Activated CD8-positive, alpha-beta T cell treated with anti-CD3 and anti-CD28 coated beads for 36 hours (primary cell): ENCODE measurements around the gene ZNF407. TPM values are rescaled to one million over a fixed set of nuclear protein-coding genes. Genes with fewer than 3 reads are reported as not detected.

Source experiments
- ATAC-seq: fragments of 200-7000 bp; cut with Tn5 transposase; one replicate; pipeline ENCODE4 v1.10.0; 2021; ENCODE audit warnings: mild to moderate bottlenecking, moderate library complexity
- CTCF ChIA-PET: fragments of 350-600 bp; sonication (Branson Sonifier 250); formaldehyde crosslinking; loops from one replicate; lab custom pipeline; 2021; ENCODE audit warnings: antibody characterized with exemption; lab: Charles Lee
- POLR2A ChIA-PET: fragments of 350-600 bp; sonication (Branson Sonifier 250); formaldehyde crosslinking; loops from one replicate; lab custom pipeline; 2021; ENCODE audit warnings: antibody characterized with exemption; lab: Charles Lee
- DNase-seq: peaks from one replicate; pipeline ENCODE4 v3.0.0-alpha.2; 2020
- H3K27ac Mint-ChIP-seq: one replicate; pipeline ENCODE4 v1.8.0; 2021; ENCODE audit warnings: mild to moderate bottlenecking, mixed read lengths
- H3K27me3 Mint-ChIP-seq: one replicate; pipeline ENCODE4 v1.8.0; 2021; ENCODE audit warnings: mixed read lengths
- H3K36me3 Mint-ChIP-seq: one replicate; pipeline ENCODE4 v1.8.0; 2021; ENCODE audit warnings: low read depth, mixed read lengths
- H3K4me1 Mint-ChIP-seq: one replicate; pipeline ENCODE4 v1.8.0; 2021; ENCODE audit warnings: low read depth, mixed read lengths
- H3K4me3 Mint-ChIP-seq: one replicate; pipeline ENCODE4 v1.8.0; 2021; ENCODE audit warnings: mild to moderate bottlenecking, moderate library complexity, mixed read lengths
- H3K9me3 Mint-ChIP-seq: one replicate; pipeline ENCODE4 v1.8.0; 2021; ENCODE audit warnings: mixed read lengths
- intact Hi-C: fragments of 100-400 bp; cut with micrococcal nuclease; formaldehyde crosslinking; loops from one replicate; pipeline ENCODE4 v1.10.0; 2022
- total RNA-seq, 2 experiments: library from RNA; stranded (reverse); gene quantifications; one replicate each; pipeline ENCODE4 v1.2.3, GENCODE V29; 2021
- TF ChIP-seq, protein P1 (sequence below): fragments of 200-600 bp; IDR thresholded peaks from one replicate; pipeline ENCODE4 v1.8.0; 2022; ENCODE audit warnings: antibody characterized with exemption, mild to moderate bottlenecking

The ZNF407 gene
- total RNA-seq, 2 experiments from 2014 or later = 9.9 to 10.8 TPM

DNA sequence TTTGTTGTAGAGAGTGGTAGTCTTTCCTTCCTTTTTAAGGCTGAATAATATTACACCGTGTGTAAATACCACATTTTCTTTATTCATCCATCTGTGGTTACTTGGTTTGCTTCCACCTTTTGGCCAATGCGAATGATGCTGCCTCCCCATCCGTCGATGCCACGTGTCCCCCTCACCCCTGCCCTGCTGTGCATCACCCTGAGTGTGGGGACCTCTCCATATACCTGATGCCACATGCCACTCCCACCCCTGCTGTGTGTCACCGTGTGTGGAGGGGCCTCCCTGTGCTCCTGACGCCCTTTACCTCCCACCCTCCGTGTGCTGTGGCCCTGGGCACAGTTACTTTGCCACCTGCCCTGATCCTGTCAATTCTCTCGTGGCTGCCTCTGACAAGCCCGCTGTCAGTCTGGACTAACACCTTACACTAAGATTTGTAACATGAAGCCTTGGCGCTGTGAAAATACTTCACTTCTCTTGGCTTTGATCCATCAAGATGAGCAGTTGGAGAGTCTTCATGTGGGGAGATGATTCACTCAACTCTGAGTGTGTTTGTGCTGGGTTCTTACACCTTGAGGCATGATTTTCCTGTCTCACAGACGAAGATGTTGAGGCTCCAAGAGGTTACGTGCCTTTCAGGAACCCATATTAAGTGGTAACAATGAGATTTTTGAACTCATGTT lies 234.0 kb downstream of the ZNF407 start:
- Mint-ChIP-seq H3K4me3 (no peak overlapping the region), H3K36me3 (peaks cover 5% of the 10 kb centered on the region), H3K9me3 (no peaks in the 10 kb centered on the region), H3K4me1 (peaks cover 10% of the 10 kb centered on the region), H3K27ac (no peak overlapping the region), H3K27me3 (no peaks in the 10 kb centered on the region)
- TF ChIP-seq, protein P1, sequence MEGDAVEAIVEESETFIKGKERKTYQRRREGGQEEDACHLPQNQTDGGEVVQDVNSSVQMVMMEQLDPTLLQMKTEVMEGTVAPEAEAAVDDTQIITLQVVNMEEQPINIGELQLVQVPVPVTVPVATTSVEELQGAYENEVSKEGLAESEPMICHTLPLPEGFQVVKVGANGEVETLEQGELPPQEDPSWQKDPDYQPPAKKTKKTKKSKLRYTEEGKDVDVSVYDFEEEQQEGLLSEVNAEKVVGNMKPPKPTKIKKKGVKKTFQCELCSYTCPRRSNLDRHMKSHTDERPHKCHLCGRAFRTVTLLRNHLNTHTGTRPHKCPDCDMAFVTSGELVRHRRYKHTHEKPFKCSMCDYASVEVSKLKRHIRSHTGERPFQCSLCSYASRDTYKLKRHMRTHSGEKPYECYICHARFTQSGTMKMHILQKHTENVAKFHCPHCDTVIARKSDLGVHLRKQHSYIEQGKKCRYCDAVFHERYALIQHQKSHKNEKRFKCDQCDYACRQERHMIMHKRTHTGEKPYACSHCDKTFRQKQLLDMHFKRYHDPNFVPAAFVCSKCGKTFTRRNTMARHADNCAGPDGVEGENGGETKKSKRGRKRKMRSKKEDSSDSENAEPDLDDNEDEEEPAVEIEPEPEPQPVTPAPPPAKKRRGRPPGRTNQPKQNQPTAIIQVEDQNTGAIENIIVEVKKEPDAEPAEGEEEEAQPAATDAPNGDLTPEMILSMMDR = no peak
- ChIA-PET POLR2A (no interaction called here), CTCF (no interaction called here)
- ATAC-seq (no peak), DNase-seq (no peak)
- intact Hi-C loops = no loop called here

DNA sequence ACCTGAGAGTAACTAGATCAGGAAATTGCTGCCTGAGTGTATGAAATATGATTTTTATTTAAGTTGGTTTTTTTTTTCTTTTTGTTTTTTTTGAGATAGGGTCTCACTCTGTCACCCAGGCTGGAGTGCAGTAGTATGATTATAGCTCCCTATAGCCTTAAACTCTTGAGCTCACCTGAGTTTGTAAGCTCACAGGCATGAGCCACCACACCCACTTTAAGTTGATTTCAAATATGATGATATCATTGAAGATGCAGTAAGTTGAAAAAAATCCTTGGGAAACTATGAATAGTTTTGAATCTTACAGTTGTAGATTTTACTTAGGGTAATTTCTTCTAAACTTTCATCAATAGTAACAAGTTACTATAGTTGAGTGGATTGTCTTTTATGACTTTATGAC lies 234.7 kb downstream of the ZNF407 start:
- DNase-seq (no peak), ATAC-seq (no peak)
- Mint-ChIP-seq H3K4me3 (no peak overlapping the region), H3K9me3 (no peaks in the 10 kb centered on the region), H3K36me3 (peaks cover 5% of the 10 kb centered on the region), H3K27ac (no peak overlapping the region), H3K27me3 (no peaks in the 10 kb centered on the region), H3K4me1 (peaks cover 13% of the 10 kb centered on the region)
- POLR2A ChIA-PET = no interaction called here
- TF ChIP-seq, protein P1 = no peak
- intact Hi-C loops = no loop called here
- CTCF ChIA-PET = interaction anchor here (0.6 kb wide), 1 partner anchor 170 kb away, joined by 3 read pairs; no protein-coding TSS in a partner anchor

DNA sequence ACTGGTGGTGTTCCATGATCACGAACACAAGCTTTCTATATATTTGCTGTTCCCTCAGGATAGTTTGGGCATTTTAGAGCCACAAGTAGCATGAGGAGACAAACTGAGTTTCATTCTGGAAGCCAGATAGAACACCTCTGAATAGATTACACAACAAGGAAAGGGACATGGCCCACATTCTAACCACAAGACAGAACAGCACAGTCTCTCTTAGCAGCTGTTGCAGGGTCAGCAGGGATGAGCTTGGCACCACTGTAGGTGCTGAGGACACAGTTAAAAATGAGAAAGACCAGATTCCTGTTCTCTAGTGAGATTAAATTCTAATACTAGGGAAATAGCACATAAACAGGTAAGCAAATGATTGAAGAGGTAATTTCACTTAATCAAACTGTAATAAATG lies 235.3 kb downstream of the ZNF407 start:
- H3K27ac Mint-ChIP-seq = no peak overlapping the region
- DNase-seq = no peak
- ATAC-seq = no peak
- peaks cover 18% of the 10 kb centered on the region for H3K4me1 Mint-ChIP-seq
- intact Hi-C loops = no loop called here
- no peak overlapping the region for H3K4me3 Mint-ChIP-seq
- CTCF ChIA-PET = interaction anchor here (2.4 kb wide), 1 partner anchor 15 kb away, joined by 7 read pairs; no protein-coding TSS in a partner anchor
- H3K36me3 Mint-ChIP-seq = peaks cover 5% of the 10 kb centered on the region
- POLR2A ChIA-PET = no interaction called here
- TF ChIP-seq, protein P1 = no peak
- no peaks in the 10 kb centered on the region for H3K9me3 Mint-ChIP-seq
- H3K27me3 Mint-ChIP-seq = no peaks in the 10 kb centered on the region

DNA sequence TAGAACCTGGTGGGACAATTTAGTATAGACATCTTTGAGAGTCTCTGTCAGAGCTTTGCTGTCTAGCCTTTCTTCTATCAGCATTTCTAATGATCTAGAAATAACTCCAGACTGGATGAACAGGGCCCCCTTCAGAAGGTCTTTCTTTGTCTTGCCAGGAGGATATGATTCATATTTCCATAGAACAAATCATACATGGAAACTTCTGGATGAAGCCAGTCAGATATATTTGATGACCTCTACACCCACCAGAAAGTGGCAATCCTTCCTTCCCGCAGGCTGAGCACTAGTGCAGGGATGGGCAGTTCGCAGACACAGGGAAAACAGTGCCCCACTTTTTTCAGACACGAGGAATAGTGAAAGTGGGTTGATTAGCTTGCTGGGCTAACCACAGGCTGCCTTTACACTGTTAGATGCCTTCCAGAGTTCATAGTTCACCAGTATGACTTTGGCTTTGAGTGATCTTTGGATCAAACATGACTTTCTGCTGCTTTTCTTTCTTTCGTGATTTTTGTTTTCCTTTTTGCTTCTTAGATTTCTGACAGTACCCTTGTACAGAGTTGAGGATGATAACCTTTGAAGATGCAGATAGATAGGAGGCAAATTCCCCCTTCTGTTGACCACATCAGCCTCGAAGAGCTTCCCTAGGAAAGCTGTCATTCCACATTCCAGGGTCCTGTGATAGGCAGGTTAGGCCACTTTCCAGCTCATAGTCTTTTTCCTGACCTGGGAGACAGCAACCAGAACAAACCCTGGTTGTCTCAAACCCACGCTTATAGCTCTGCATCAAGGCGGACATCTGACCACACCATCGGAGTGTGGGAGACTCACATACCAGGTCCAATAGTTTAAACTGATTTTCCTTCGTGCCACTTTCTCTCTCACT lies 237.0 kb downstream of the ZNF407 start:
- Mint-ChIP-seq H3K4me1 (peaks cover 23% of the 10 kb centered on the region), H3K9me3 (no peaks in the 10 kb centered on the region), H3K4me3 (no peak overlapping the region), H3K36me3 (peaks cover 8% of the 10 kb centered on the region), H3K27me3 (no peaks in the 10 kb centered on the region), H3K27ac (no peak overlapping the region)
- DNase-seq = no peak
- no peak for ATAC-seq
- ChIA-PET CTCF (interaction anchor here (0.6 to 2.4 kb wide), 2 partner anchors 11 to 13 kb away, joined by 3 to 7 read pairs; no protein-coding TSS in a partner anchor), POLR2A (no interaction called here)
- TF ChIP-seq, protein P1 = no peak
- intact Hi-C loops = no loop called here
